Nephron (organoid): ENCODE results near the gene CASS4.

Experiments used
- H3K27ac Mint-ChIP-seq, 3 experiments: 2 replicates each; pipeline ENCODE4 v1.8.0; 2020; ENCODE audit warnings: mixed read lengths in 3 of 3, mild to moderate bottlenecking in 2 of 3, moderate library complexity in 1 of 3
- H3K27me3 Mint-ChIP-seq: 2 replicates; pipeline ENCODE4 v1.8.0; 2021; ENCODE audit warnings: low read depth, mild to moderate bottlenecking, moderate library complexity, mixed read lengths
- H3K36me3 Mint-ChIP-seq: 2 replicates; pipeline ENCODE4 v1.8.0; 2020; ENCODE audit warnings: low read depth, mixed read lengths
- H3K4me1 Mint-ChIP-seq: 2 replicates; pipeline ENCODE4 v1.8.0; 2020; ENCODE audit warnings: mixed read lengths
- H3K4me3 Mint-ChIP-seq, 3 experiments: 2 replicates each; pipeline ENCODE4 v1.8.0; 2020; ENCODE audit warnings: mild to moderate bottlenecking in 3 of 3, mixed read lengths in 3 of 3, moderate library complexity in 2 of 3
- H3K9me3 Mint-ChIP-seq: 2 replicates; pipeline ENCODE4 v1.8.0; 2020; ENCODE audit warnings: mixed read lengths
- TF ChIP-seq, protein P1 (sequence below), 3 experiments: fragments of 200-600 bp; sonication (generic); IDR thresholded peaks; one replicate each; pipeline ENCODE4 v1.5.0; 2021; ENCODE audit warnings: antibody characterized with exemption in 3 of 3; ENCODE audit not compliant: unreplicated experiment in 3 of 3

Gene CASS4

DNA sequence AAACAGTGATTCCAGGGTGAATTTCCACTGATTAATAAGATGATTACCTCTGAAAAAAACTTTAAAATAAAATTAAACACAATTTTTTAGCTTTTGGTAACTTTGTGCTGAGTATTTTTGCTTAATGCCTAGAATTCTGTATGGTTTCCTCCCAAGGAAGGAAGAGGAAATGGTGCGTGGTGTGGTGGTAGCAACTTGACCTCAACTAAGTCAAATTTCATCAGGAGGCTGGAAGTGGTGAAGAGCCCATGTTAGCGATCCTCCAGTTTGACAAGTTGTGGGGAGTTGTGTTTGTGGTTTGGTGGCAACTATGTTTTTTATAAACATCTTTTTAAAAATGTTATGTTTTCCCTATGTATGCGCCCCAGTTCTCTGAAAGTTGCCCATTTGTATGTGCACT is 51.4 kb downstream of the CASS4 start:
- H3K36me3 Mint-ChIP-seq: no peaks in the 10 kb centered on the region
- no peak overlapping the region for H3K27ac Mint-ChIP-seq
- H3K27me3 Mint-ChIP-seq: no peaks in the 10 kb centered on the region
- H3K4me1 Mint-ChIP-seq: peaks cover 5% of the 10 kb centered on the region
- H3K9me3 Mint-ChIP-seq: no peaks in the 10 kb centered on the region
- H3K4me3 Mint-ChIP-seq: no peak overlapping the region
- TF ChIP-seq, protein P1, sequence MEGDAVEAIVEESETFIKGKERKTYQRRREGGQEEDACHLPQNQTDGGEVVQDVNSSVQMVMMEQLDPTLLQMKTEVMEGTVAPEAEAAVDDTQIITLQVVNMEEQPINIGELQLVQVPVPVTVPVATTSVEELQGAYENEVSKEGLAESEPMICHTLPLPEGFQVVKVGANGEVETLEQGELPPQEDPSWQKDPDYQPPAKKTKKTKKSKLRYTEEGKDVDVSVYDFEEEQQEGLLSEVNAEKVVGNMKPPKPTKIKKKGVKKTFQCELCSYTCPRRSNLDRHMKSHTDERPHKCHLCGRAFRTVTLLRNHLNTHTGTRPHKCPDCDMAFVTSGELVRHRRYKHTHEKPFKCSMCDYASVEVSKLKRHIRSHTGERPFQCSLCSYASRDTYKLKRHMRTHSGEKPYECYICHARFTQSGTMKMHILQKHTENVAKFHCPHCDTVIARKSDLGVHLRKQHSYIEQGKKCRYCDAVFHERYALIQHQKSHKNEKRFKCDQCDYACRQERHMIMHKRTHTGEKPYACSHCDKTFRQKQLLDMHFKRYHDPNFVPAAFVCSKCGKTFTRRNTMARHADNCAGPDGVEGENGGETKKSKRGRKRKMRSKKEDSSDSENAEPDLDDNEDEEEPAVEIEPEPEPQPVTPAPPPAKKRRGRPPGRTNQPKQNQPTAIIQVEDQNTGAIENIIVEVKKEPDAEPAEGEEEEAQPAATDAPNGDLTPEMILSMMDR (IDR thresholded peaks at IDR 0.05; ENCODE audit: unreplicated experiment in 3 of 3): no peak

GRCh38 chr20:56465997-56466396 is 53.9 kb downstream of the CASS4 start:
- peaks cover 3% of the 10 kb centered on the region for H3K36me3 Mint-ChIP-seq
- TF ChIP-seq, protein P1 (IDR thresholded peaks at IDR 0.05; ENCODE audit: unreplicated experiment in 3 of 3): no peak
- no peaks in the 10 kb centered on the region for H3K9me3 Mint-ChIP-seq
- no peaks in the 10 kb centered on the region for H3K27me3 Mint-ChIP-seq
- peaks cover 21% of the 10 kb centered on the region for H3K4me1 Mint-ChIP-seq
- peak overlapping the region in 2 of 3 experiments; percentile 32 to 39 for H3K4me3 Mint-ChIP-seq
- no peak overlapping the region for H3K27ac Mint-ChIP-seq

DNA sequence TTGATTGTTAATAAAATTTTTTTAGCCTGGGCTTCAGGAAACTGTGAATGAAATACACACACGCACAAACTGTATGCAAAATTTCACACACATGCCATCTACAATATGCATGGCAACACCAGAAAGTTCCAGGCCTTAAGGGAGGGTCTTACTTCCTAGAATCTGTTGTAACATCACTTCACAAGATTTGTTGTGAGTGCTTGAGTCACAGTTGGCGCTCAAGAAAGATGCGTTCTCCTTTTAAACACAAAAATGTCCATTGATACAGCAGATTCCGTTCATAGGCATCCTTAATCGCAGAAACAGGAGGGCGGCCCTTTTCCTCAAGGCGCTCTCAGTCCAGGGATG is 55.9 kb downstream of the CASS4 start:
- Mint-ChIP-seq H3K36me3 (peaks cover 4% of the 10 kb centered on the region), H3K27me3 (no peaks in the 10 kb centered on the region), H3K9me3 (no peaks in the 10 kb centered on the region), H3K4me3 (peak overlapping the region; percentile 99), H3K27ac (peak overlapping the region; percentile 89 to 96 (median 92)), H3K4me1 (peaks cover 21% of the 10 kb centered on the region)
- TF ChIP-seq, protein P1 (IDR thresholded peaks at IDR 0.05; ENCODE audit: unreplicated experiment in 3 of 3): no peak

GRCh38 chr20:56468316-56469076 is 56.4 kb downstream of the CASS4 start, which contains the start of gene RTF2:
TSS of gene RTF2 (plus strand) at chr20:56468627. CDS start at chr20:56468698, 71 bp downstream.
- H3K27me3 Mint-ChIP-seq: no peaks in the 10 kb centered on the region
- H3K9me3 Mint-ChIP-seq: no peaks in the 10 kb centered on the region
- peaks cover 9% of the 10 kb centered on the region for H3K36me3 Mint-ChIP-seq

DNA sequence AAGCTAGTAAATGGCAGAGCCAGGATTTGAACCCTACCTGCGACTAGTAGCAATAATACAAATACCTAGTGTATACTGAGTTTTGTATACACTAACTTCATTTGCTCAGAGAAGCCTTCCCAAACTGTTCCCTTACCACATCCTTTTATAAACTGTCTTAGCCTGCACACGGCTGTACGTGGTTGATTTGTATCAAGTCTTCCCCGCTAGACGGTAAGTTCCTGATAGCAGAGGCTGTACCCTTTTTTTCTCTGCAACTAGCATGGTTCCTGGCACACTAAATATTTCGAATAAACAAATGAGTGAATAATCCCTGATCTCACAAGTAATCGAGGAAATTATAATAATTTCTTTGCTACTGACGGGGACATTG is 57.0 kb downstream of the CASS4 start:
- no peaks in the 10 kb centered on the region for H3K9me3 Mint-ChIP-seq
- peaks cover 21% of the 10 kb centered on the region for H3K4me1 Mint-ChIP-seq
- peak overlapping the region; percentile 99 for H3K4me3 Mint-ChIP-seq
- H3K36me3 Mint-ChIP-seq: peaks cover 12% of the 10 kb centered on the region
- H3K27ac Mint-ChIP-seq: peak overlapping the region in 1 of 3 experiments; percentile 92
- TF ChIP-seq, protein P1 (IDR thresholded peaks at IDR 0.05; ENCODE audit: unreplicated experiment in 3 of 3): no peak
- no peaks in the 10 kb centered on the region for H3K27me3 Mint-ChIP-seq

More at GRCh38 chr20:56468316-56469076, 56.4 kb downstream of the CASS4 start, which contains the start of gene RTF2:
- peaks cover 21% of the 10 kb centered on the region for H3K4me1 Mint-ChIP-seq
- H3K27ac Mint-ChIP-seq: peak within 1 kb of the TSS; percentile 89 to 96 (median 92)
- H3K4me3 Mint-ChIP-seq: peak within 1 kb of the TSS; percentile 99
- TF ChIP-seq, protein P1 (IDR thresholded peaks at IDR 0.05; ENCODE audit: unreplicated experiment in 3 of 3): no peak

DNA sequence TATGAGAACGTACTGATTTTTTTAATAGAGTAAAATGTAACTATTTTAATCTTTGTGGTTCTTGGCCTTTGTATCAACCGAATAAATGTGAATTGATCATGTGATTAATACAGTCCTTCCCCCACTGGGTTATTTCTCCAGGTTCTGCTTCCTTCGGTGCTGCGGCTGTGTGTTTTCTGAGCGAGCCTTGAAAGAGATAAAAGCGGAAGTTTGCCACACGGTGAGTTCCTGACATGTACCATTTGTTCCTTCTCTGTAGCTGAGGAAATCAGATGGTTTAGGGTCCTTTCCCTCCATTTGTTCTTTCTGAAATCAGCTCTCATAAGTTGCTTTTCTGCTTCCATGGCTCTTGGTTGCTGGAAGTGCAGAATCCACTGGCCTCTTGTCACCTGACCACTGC is 71.9 kb downstream of the CASS4 start:
- Mint-ChIP-seq H3K27me3 (no peaks in the 10 kb centered on the region), H3K4me3 (no peak overlapping the region), H3K9me3 (no peaks in the 10 kb centered on the region), H3K36me3 (peaks cover 77% of the 10 kb centered on the region), H3K27ac (no peak overlapping the region), H3K4me1 (no peaks in the 10 kb centered on the region)
- TF ChIP-seq, protein P1 (IDR thresholded peaks at IDR 0.05; ENCODE audit: unreplicated experiment in 3 of 3): no peak
